ENCODE data around the gene NUP153. TPM values are rescaled to one million over a fixed set of nuclear protein-coding genes. Genes with fewer than 3 reads are reported as not detected.
"Not testable (repeated sequence)": the region's sequence is repeated elsewhere in the genome, so short reads cannot be mapped to it uniquely, and the experiment has no call there.

NUP153 gene
- total RNA-seq (10 to 100 TPM; 10.0 to 17.4 (median 11.9) TPM), polyA plus RNA-seq (1 to 10 TPM; 3.8 to 9.0 TPM)

DNA sequence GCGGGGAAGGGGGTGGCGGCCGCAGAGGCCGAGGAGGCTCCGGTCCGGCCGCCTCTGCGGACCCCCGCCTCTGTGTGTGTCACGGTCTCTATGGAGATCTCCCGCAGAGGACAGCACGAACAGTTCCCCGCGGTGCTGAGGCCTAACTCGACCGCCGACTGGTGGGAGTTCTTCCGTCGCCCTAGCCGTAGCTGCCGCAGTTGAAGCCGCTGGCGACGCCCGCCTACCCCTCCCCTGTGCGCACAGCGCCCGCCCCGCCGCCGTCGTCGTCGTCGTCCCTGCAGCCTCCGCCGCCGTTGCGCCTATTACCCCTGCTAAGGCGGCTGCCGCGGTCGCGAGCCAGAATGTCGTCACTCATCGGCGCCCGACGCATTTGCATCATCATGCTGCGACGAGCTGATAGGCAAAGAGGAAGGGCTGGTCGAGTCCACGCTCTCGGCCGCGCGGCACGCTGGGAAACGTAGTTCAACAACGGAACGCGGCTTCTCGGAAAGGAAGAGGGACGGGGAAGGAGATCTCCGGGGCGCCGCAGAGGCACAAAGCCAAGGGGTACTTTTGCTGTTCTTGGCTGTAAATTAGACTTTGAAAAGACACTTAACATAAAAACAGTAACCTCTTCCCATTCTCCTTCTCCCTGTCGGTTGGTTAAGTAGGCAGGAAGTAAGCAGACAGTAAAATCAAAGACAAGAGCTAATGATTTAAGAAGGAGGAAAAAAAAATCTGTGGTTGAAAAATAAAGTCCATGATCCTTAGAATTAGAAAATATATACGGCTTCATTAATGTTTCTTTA lies at the start of gene NUP153:
TSS of gene NUP153 (minus strand) at position 346 of the 791 bp plus-strand sequence. CDS start 538 bp downstream, outside the sequence.
- peaks cover 3 to 24% (median 19%) of the 10 kb centered on the region in 3 donors for H3K4me1 ChIP-seq
- no peaks in the 10 kb centered on the region for H3K36me3 ChIP-seq
- peak within 1 kb of the TSS; percentile 97 to 100 (median 98) for H3K27ac ChIP-seq
- peak within 1 kb of the TSS; percentile 70 to 92 (median 82) for H3K4me3 ChIP-seq
- ATAC-seq, result peak; percentile 85 to 91 (median 86)
- peak; percentile 97 to 100 (median 100) for DNase-seq
- TF ChIP-seq, protein P1, sequence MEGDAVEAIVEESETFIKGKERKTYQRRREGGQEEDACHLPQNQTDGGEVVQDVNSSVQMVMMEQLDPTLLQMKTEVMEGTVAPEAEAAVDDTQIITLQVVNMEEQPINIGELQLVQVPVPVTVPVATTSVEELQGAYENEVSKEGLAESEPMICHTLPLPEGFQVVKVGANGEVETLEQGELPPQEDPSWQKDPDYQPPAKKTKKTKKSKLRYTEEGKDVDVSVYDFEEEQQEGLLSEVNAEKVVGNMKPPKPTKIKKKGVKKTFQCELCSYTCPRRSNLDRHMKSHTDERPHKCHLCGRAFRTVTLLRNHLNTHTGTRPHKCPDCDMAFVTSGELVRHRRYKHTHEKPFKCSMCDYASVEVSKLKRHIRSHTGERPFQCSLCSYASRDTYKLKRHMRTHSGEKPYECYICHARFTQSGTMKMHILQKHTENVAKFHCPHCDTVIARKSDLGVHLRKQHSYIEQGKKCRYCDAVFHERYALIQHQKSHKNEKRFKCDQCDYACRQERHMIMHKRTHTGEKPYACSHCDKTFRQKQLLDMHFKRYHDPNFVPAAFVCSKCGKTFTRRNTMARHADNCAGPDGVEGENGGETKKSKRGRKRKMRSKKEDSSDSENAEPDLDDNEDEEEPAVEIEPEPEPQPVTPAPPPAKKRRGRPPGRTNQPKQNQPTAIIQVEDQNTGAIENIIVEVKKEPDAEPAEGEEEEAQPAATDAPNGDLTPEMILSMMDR (IDR thresholded peaks at IDR 0.05), result no peak
- no peaks in the 10 kb centered on the region for H3K27me3 ChIP-seq
- H3K9me3 ChIP-seq, result no peaks in the 10 kb centered on the region
- peak; percentile 89 for FAIRE-seq
- 0% methylated on average over 65 to 69 of the region's 69 CpGs for WGBS, 2 donors
- intact Hi-C loops (cut with DNase I), result no loop called here

DNA sequence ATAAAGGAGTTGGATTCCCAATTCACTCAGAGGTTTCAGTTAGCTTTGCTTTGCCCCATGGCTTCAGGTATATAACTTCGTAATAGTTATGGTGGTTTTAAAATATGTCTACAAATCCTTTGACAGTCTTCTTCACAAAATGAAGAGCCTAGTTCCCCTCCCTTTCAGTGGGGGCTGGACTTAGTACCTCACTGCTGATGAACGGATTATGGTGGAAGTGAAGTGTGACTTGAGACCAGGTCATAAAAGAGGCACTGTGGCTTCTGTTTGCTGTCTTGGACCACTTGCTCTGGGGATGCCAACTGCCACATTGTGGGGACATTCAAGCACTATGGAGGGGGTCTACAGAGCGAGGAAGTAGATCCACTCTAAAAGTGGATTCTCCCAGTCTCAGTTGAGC lies 47.5 kb upstream of the NUP153 start:
- H3K4me3 ChIP-seq, result no peak overlapping the region
- WGBS, 2 donors, result 73 to 88% methylated on average over 3 of the region's 3 CpGs
- intact Hi-C loops (cut with DNase I), result no loop called here
- FAIRE-seq, result no peak
- no peaks in the 10 kb centered on the region for H3K9me3 ChIP-seq
- no peak for ATAC-seq
- H3K36me3 ChIP-seq, result no peaks in the 10 kb centered on the region
- H3K4me1 ChIP-seq, result no peaks in the 10 kb centered on the region
- H3K27ac ChIP-seq, result no peak overlapping the region
- no peak for DNase-seq
- no peaks in the 10 kb centered on the region for H3K27me3 ChIP-seq
- TF ChIP-seq, protein P1 (IDR thresholded peaks at IDR 0.05), result no peak

DNA sequence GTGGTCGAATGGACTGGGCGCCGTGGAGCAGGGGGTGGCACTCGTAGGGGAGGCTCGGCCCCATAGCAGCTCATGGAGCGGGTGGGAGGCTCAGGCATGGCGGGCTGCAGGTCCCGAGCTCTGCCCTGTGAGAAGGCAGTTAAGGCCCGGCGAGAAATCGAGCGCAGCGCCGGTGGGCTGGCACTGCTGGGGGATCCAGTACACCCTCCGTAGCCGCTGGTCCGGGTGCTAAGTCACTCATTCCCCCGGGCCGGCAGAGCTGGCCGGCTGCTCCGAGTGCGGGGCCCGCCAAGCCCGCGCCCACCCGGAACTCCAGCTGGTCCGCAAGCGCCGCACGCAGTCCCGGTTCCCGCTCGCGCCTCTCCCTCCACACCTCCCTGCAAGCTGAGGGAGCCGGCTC lies 38.6 kb upstream of the NUP153 start:
- DNase-seq, result peak in 1 of 6 donors; percentile 44
- ATAC-seq; FAIRE-seq; H3K27ac ChIP-seq; intact Hi-C loops (cut with DNase I); H3K9me3 ChIP-seq; H3K36me3 ChIP-seq; H3K27me3 ChIP-seq; H3K4me1 ChIP-seq; H3K4me3 ChIP-seq: not testable (repeated sequence)
- 91 to 95% methylated on average over 30 to 35 of the region's 35 CpGs for WGBS, 2 donors

DNA sequence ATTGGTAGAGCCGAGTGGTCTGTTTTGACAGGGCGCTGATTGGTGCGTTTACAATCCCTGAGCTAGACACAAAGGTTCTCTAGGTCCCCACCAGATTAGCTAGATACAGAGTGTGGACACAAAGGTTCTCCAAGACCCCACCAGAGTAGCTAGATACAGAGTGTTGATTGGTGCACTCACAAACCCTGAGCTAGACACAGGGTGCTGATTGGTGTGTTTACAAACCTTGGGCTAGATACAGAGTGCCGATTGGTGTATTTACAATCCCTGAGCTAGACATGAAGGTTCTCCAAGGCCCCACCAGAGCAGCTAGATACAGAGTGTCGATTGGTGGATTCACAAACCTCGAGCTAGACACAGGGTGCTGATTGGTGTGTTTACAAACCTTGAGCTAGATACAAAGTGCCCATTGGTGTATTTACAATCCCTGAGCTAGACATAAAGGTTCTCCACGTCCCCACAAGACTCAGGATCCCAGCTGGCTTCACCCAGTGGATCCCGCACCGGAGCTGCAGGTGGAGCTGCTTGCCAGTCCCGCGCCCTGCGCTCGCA lies 38.1 kb upstream of the NUP153 start:
- DNase-seq; intact Hi-C loops (cut with DNase I); H3K36me3 ChIP-seq; H3K27me3 ChIP-seq; H3K4me1 ChIP-seq; H3K4me3 ChIP-seq; H3K9me3 ChIP-seq; FAIRE-seq; H3K27ac ChIP-seq; ATAC-seq: not testable (repeated sequence)
- WGBS, 2 donors, result 84 to 87% methylated on average over 11 to 13 of the region's 13 CpGs

DNA sequence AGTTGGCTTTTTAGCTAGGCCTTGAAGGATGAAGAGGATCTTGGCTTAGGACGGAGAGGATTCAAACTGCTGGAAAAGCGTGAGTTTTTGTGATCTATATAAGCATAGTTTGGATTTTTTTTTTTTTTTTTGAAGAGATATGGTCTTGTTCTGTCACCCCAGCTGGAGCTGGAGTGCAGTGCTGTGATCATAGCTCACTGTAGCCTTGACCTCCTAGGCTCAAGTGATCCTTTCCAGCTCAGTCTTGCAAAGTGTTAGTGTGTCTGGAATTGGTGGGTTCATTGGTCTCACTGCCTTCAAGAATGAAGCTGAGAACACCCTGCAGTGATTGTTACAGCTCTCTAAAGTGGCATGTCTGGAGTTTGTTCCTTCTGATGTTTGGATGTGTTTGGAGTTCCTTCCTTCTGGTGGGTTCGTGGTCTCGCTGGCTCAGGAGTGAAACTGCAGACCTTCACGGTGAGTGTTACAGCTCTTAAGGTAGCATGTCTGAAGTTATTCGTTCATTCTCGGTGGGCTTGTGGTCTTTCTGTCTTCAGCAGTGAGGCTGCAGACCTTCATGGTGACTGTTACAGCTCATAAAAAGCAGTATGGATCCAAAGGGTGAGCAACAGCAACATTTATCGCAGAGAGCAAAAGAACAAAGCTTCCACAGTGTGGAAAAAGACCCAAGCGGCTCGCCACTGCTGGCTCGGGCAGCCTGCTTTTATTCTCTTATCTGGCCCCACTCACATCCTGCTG lies 37.5 kb upstream of the NUP153 start:
- Histone ChIP-seq H3K27me3 (no peaks in the 10 kb centered on the region), H3K4me1 (no peaks in the 10 kb centered on the region), H3K27ac (no peak overlapping the region), H3K4me3 (no peak overlapping the region), H3K9me3 (no peaks in the 10 kb centered on the region), H3K36me3 (no peaks in the 10 kb centered on the region)
- ATAC-seq (no peak), DNase-seq (no peak), FAIRE-seq (no peak)
- WGBS, 2 donors, result 57 to 64% methylated on average over 11 of the region's 11 CpGs
- intact Hi-C loops (cut with DNase I), result no loop called here
- TF ChIP-seq, protein P1 (IDR thresholded peaks at IDR 0.05), result no peak

Data from pancreas (tissue), 10 donors.